HepG2 (cell line): ENCODE measurements around the gene VNN1. TPM values are rescaled to one million over a fixed set of nuclear protein-coding genes. Genes with fewer than 3 reads are reported as not detected.

ENCODE experiments used
- ATAC-seq: fragments of 200-7000 bp; cut with Tn5 transposase; 3 replicates; pipeline ENCODE4 v1.9.1; 2020; ENCODE audit warnings: mild to moderate bottlenecking, moderate library complexity
- BruUV-seq: library from RNA; stranded (reverse); fragments of 400-500 nt; replicated peaks from 2 replicates; lab custom pipeline; 2021; lab: Mats Ljungman, UMichigan
- CTCF ChIA-PET: fragments of 300-600 bp; formaldehyde crosslinking; extraction: SDS; loops from one replicate; lab custom pipeline; 2021; ENCODE audit warnings: low total read pairs, inconsistent platforms, low intra/inter-chr PET ratio; lab: Yijun Ruan, JAX
- POLR2A ChIA-PET: fragments of 350-600 bp; sonication (Branson Sonifier 250); formaldehyde crosslinking; loops from one replicate; lab custom pipeline; 2020; ENCODE audit warnings: antibody characterized with exemption, inconsistent platforms; lab: Yijun Ruan, JAX
- DNase-seq: peaks from one replicate; pipeline ENCODE4 v3.0.0-alpha.2; 2015; ENCODE audit warnings: low spot score
- FAIRE-seq: peaks from 3 replicates; lab custom pipeline; 2011; peaks lifted over from hg19 to GRCh38; lab: Jason Lieb, UNC
- H2AFZ ChIP-seq: one replicate; pipeline ENCODE4 v1.6.1; 2011; ENCODE audit warnings: low read length, inconsistent platforms
- H3K27ac ChIP-seq: fragments of 300-600 bp; 3 replicates; pipeline ENCODE4 v1.8.0; 2011; ENCODE audit warnings: mixed run types, mild to moderate bottlenecking, mixed read lengths, low read length, inconsistent platforms; ENCODE audit not compliant: insufficient read depth; ENCODE audit errors: extremely low read length
- H3K27me3 ChIP-seq, 2 experiments: fragments of 200-600 bp in 1 of 2; 2 replicates in 1 of 2; 3 replicates in 1 of 2; pipeline versions ENCODE4 v1.6.0 to v1.8.0; 2011; ENCODE audit warnings: low read length in 2 of 2, mild to moderate bottlenecking in 2 of 2, moderate library complexity in 2 of 2, inconsistent platforms in 1 of 2; ENCODE audit not compliant: insufficient read depth in 2 of 2, control insufficient read depth in 1 of 2
- H3K36me3 ChIP-seq, 2 experiments: fragments of 200-600 bp in 1 of 2; replicated peaks in 1 of 2; 2 replicates in 1 of 2; 3 replicates in 1 of 2; pipeline versions ENCODE4 v1.5.1 to v1.8.0; 2011; ENCODE audit warnings: low read length in 2 of 2, inconsistent platforms in 1 of 2; ENCODE audit not compliant: insufficient read depth in 2 of 2, control insufficient read depth in 1 of 2
- H3K4me1 ChIP-seq: 2 replicates; pipeline ENCODE4 v1.5.1; 2012; ENCODE audit warnings: low read length, inconsistent platforms; ENCODE audit not compliant: insufficient read depth
- H3K4me2 ChIP-seq: 2 replicates; pipeline ENCODE4 v1.6.0; 2011; ENCODE audit warnings: low read depth, low read length, inconsistent platforms
- H3K4me3 ChIP-seq, 3 experiments: fragments of 200-600 bp in 1 of 3; sonication (generic), shearing (Covaris generic) in 1 of 3; replicated peaks in 1 of 3; 2 replicates each; pipeline ENCODE4 v1.5.1; 2011 to 2016; ENCODE audit warnings: low read length in 3 of 3, inconsistent platforms in 2 of 3, low read depth in 2 of 3, mild to moderate bottlenecking in 2 of 3, control low read depth in 1 of 3, mixed read lengths in 1 of 3; ENCODE audit not compliant: insufficient read depth in 1 of 3
- H3K79me2 ChIP-seq: one replicate; pipeline ENCODE4 v1.6.1; 2011; ENCODE audit warnings: low read length, inconsistent platforms; ENCODE audit not compliant: insufficient read depth
- H3K9ac ChIP-seq: 2 replicates; pipeline ENCODE4 v1.6.0; 2011; ENCODE audit warnings: mild to moderate bottlenecking, low read depth, low read length, inconsistent platforms; ENCODE audit not compliant: insufficient read depth
- H3K9me3 ChIP-seq: 2 replicates; pipeline ENCODE4 v1.5.1; 2012; ENCODE audit warnings: mild to moderate bottlenecking, low read length
- H4K20me1 ChIP-seq: 2 replicates; pipeline ENCODE4 v1.6.0; 2011; ENCODE audit warnings: inconsistent platforms, mild to moderate bottlenecking, low read length, moderate library complexity; ENCODE audit not compliant: insufficient read depth
- FOSL1 ChIP-seq: sonication (generic); formaldehyde crosslinking; IDR thresholded peaks from 2 replicates; pipeline ENCODE4 v1.9.0; 2021; ENCODE audit warnings: missing genetic modification reagents, borderline replicate concordance
- NFKB2 ChIP-seq: sonication (generic); formaldehyde crosslinking; IDR thresholded peaks from 2 replicates; pipeline ENCODE4 v1.4.0; 2020; ENCODE audit warnings: missing genetic modification reagents, borderline replicate concordance
- RARG ChIP-seq: sonication (generic); formaldehyde crosslinking; IDR thresholded peaks from 2 replicates; pipeline ENCODE4 v1.4.0; 2020; ENCODE audit warnings: low read depth, mild to moderate bottlenecking, missing genetic modification reagents
- RNF219 ChIP-seq: sonication (generic); formaldehyde crosslinking; IDR thresholded peaks from 2 replicates; pipeline ENCODE4 v1.5.0; 2020; ENCODE audit warnings: mild to moderate bottlenecking, missing genetic modification reagents
- SMAD3 ChIP-seq: sonication (generic); formaldehyde crosslinking; IDR thresholded peaks from 2 replicates; pipeline ENCODE4 v1.4.0; 2020; ENCODE audit warnings: missing genetic modification reagents
- TFDP2 ChIP-seq: sonication (generic); formaldehyde crosslinking; IDR thresholded peaks from 2 replicates; pipeline ENCODE4 v1.4.0; 2020; ENCODE audit warnings: missing genetic modification reagents
- ZNF253 ChIP-seq: sonication (generic); formaldehyde crosslinking; IDR thresholded peaks from 2 replicates; pipeline ENCODE4 v1.8.0; 2022; ENCODE audit warnings: mild to moderate bottlenecking, missing genetic modification reagents, borderline replicate concordance
- ZNF280B ChIP-seq: sonication (generic); formaldehyde crosslinking; IDR thresholded peaks from 2 replicates; pipeline ENCODE4 v1.5.0; 2020; ENCODE audit warnings: missing genetic modification reagents, mild to moderate bottlenecking, borderline replicate concordance
- ZNF567 ChIP-seq: sonication (generic); formaldehyde crosslinking; IDR thresholded peaks from 2 replicates; pipeline ENCODE4 v1.8.1; 2023; ENCODE audit warnings: mild to moderate bottlenecking, missing genetic modification reagents, borderline replicate concordance
- ZNF570 ChIP-seq: sonication (generic); formaldehyde crosslinking; IDR thresholded peaks from 2 replicates; pipeline ENCODE4 v1.4.0; 2020; ENCODE audit warnings: mild to moderate bottlenecking, missing genetic modification reagents, borderline replicate concordance
- ZNF747 ChIP-seq: sonication (generic); formaldehyde crosslinking; IDR thresholded peaks from 2 replicates; pipeline ENCODE4 v1.8.1; 2023; ENCODE audit warnings: missing genetic modification reagents, mild to moderate bottlenecking, borderline replicate concordance
- ZNF777 ChIP-seq: sonication (generic); formaldehyde crosslinking; IDR thresholded peaks from 2 replicates; pipeline ENCODE4 v1.4.0; 2020; ENCODE audit warnings: missing genetic modification reagents
- WGBS: methylation state at CpG from one replicate; pipeline ENCODE4 v1.1.6; 2017; ENCODE audit warnings: low lambda C conversion rate; 5-methylcytosine and 5-hydroxymethylcytosine counted together
- in situ Hi-C: cut with HindIII; loops from 2 replicates; pipeline ENCODE4 v1.10.0; 2017; ENCODE audit warnings: low pct_unique_long_range_greater_than_20kb; ENCODE audit not compliant: extremely low pct_ligation_motif_present
- intact Hi-C: fragments of 100-400 bp; cut with micrococcal nuclease; formaldehyde crosslinking; loops from one replicate; pipeline ENCODE4 v1.10.0; 2022; ENCODE audit not compliant: unreplicated experiment
- polyA plus RNA-seq, 8 experiments: library from polyadenylated mRNA; depleted of rRNA in 3 of 8; stranded (reverse) in 7 of 8; unstranded in 1 of 8; fragments of >200 nt; fragmentation: Illumina TruSeq in 4 of 8; extraction: Trizol in 4 of 8; gene quantifications; 2 replicates each; pipeline versions ENCODE4 v1.2.1 to v1.2.3, GENCODE V29; 2011 to 2016; ENCODE audit warnings: low read depth in 4 of 8, missing spikeins in 1 of 8, mixed read lengths in 1 of 8; ENCODE audit not compliant: insufficient read depth in 1 of 8
- total RNA-seq, 5 experiments: library from RNA; depleted of rRNA; stranded (reverse); fragments of >200 nt; fragmentation: Illumina TruSeq; extraction: Trizol; gene quantifications; 2 replicates each; pipeline ENCODE4 v1.2.3, GENCODE V29; 2016; ENCODE audit warnings: low read depth in 1 of 5

VNN1 gene
- total and polyA plus RNA-seq, 2 of the 13 experiments (the other 11 are each of a cell fraction or from before 2014, with no cell fraction given): 0.62 to 4.0 TPM

GRCh38 chr6:132690678-132691077 lies 23.2 kb downstream of the VNN1 start:
- Histone ChIP-seq H3K9me3 (no peaks in the 10 kb centered on the region), H3K4me3 (no peak overlapping the region)
- intact Hi-C loops: no loop called here
- no peak for DNase-seq
- 46% methylated on average over 4 of the region's 4 CpGs for WGBS
- ChIA-PET CTCF (no interaction called here), POLR2A (no interaction called here)
- in situ Hi-C loops: no loop called here
- ATAC-seq: no peak
- TF ChIP-seq RARG (CRISPR knock-in tag): no peak
- TF ChIP-seq ZNF747 (CRISPR knock-in tag): no peak
- no peak for TF ChIP-seq SMAD3 (CRISPR knock-in tag)
- TF ChIP-seq RNF219 (CRISPR knock-in tag): no peak
- TF ChIP-seq TFDP2 (CRISPR knock-in tag): no peak
- no peak for TF ChIP-seq FOSL1 (CRISPR knock-in tag)
- TF ChIP-seq ZNF280B (CRISPR knock-in tag): no peak
- no peak for TF ChIP-seq ZNF253 (CRISPR knock-in tag)
- no peak for TF ChIP-seq NFKB2
- no peak for TF ChIP-seq ZNF567 (CRISPR knock-in tag)
- no peak for TF ChIP-seq ZNF570 (CRISPR knock-in tag)
- TF ChIP-seq ZNF777 (CRISPR knock-in tag): no peak
- TF ChIP-seq, all 625 proteins: peak for 0
- peaks cover 0 to 6% of the 10 kb centered on the region in 2 experiments; a peak in 1 of 5 replicates for H3K27me3 ChIP-seq
- no peaks in the 10 kb centered on the region for H3K36me3 ChIP-seq
- H3K79me2 ChIP-seq: no peaks in the 10 kb centered on the region
- BruUV-seq: no TSS peak
- no peak overlapping the region for H2AFZ ChIP-seq
- no peak overlapping the region for H3K9ac ChIP-seq
- H3K4me2 ChIP-seq: no peak overlapping the region
- H3K27ac ChIP-seq: no peak overlapping the region
- no peaks in the 10 kb centered on the region for H3K4me1 ChIP-seq
- FAIRE-seq: no peak
- no peaks in the 10 kb centered on the region for H4K20me1 ChIP-seq
